CD4-positive, alpha-beta T cell (primary cell): ENCODE measurements around the gene PLXNB2. TPM values are rescaled to one million over a fixed set of nuclear protein-coding genes. Genes with fewer than 3 reads are reported as not detected.

Source experiments
- ATAC-seq: fragments of 200-7000 bp; cut with Tn5 transposase; one replicate; pipeline ENCODE4 v1.10.0; 2022; ENCODE audit warnings: mild to moderate bottlenecking; ENCODE audit not compliant: poor library complexity
- CTCF ChIA-PET: fragments of 350-600 bp; sonication (Branson Sonifier 250); formaldehyde crosslinking; loops from one replicate; lab custom pipeline; 2021; ENCODE audit warnings: antibody characterized with exemption, inconsistent platforms; lab: Charles Lee
- POLR2A ChIA-PET: fragments of 350-600 bp; sonication (Branson Sonifier 250); formaldehyde crosslinking; loops from one replicate; lab custom pipeline; 2021; ENCODE audit warnings: antibody characterized with exemption, inconsistent platforms; lab: Charles Lee
- DNase-seq, 14 experiments: peaks; one replicate each; pipeline ENCODE4 v3.0.0-alpha.2; 2013 to 2020; ENCODE audit warnings: mixed read lengths in 2 of 14
- H3K27ac ChIP-seq, 2 donors: one replicate each; pipeline versions ENCODE4 v1.5.1 to v1.7.0; 2013; ENCODE audit warnings: low read length in 2 of 2, low read depth in 1 of 2, mild to moderate bottlenecking in 1 of 2
- H3K27me3 ChIP-seq, 2 experiments: 1 replicate in 1 of 2; 2 replicates in 1 of 2; pipeline versions ENCODE4 v1.6.1 to v1.7.0; 2013; ENCODE audit warnings: low read length in 2 of 2, control low read depth in 1 of 2, mild to moderate bottlenecking in 1 of 2, moderate library complexity in 1 of 2; ENCODE audit not compliant: insufficient read depth in 2 of 2, control insufficient read depth in 1 of 2
- H3K36me3 ChIP-seq: one replicate; pipeline ENCODE4 v1.6.1; 2013; ENCODE audit warnings: low read length, control low read depth; ENCODE audit not compliant: insufficient read depth
- H3K4me1 ChIP-seq: one replicate; pipeline ENCODE4 v1.6.1; 2013; ENCODE audit warnings: low read length, control low read depth; ENCODE audit not compliant: insufficient read depth
- H3K4me3 ChIP-seq: one replicate; pipeline ENCODE4 v1.5.1; 2013; ENCODE audit warnings: mild to moderate bottlenecking, low read length, moderate library complexity
- H3K9me3 ChIP-seq, 2 experiments: 1 replicate in 1 of 2; 2 replicates in 1 of 2; pipeline versions ENCODE4 v1.6.1 to v1.7.0; 2013; ENCODE audit warnings: low read length in 2 of 2, mild to moderate bottlenecking in 2 of 2, control low read depth in 1 of 2, moderate library complexity in 1 of 2; ENCODE audit not compliant: control insufficient read depth in 1 of 2, insufficient read depth in 1 of 2
- H3K27ac Mint-ChIP-seq: one replicate; pipeline ENCODE4 v1.8.0; 2020; ENCODE audit warnings: mixed read lengths
- H3K27me3 Mint-ChIP-seq: one replicate; pipeline ENCODE4 v1.8.0; 2021; ENCODE audit warnings: mixed read lengths
- H3K36me3 Mint-ChIP-seq: one replicate; pipeline ENCODE4 v1.8.0; 2021; ENCODE audit warnings: low read depth, mixed read lengths
- H3K4me1 Mint-ChIP-seq: one replicate; pipeline ENCODE4 v1.8.0; 2021; ENCODE audit warnings: low read depth, mixed read lengths
- H3K4me3 Mint-ChIP-seq: one replicate; pipeline ENCODE4 v1.8.0; 2020; ENCODE audit warnings: mild to moderate bottlenecking, mixed read lengths
- H3K9me3 Mint-ChIP-seq: one replicate; pipeline ENCODE4 v1.8.0; 2020; ENCODE audit warnings: mixed read lengths
- CTCF ChIP-seq: fragments of 200-600 bp; IDR thresholded peaks from one replicate; pipeline ENCODE4 v1.8.0; 2022; ENCODE audit warnings: antibody characterized with exemption, mild to moderate bottlenecking
- intact Hi-C, 2 experiments: fragments of 100-400 bp; cut with DNase I in 1 of 2; cut with micrococcal nuclease in 1 of 2; formaldehyde crosslinking; loops; one replicate each; pipeline versions ENCODE4 v1.15.1 to v1.9.0; 2023 to 2025; cut with DNase I, micrococcal nuclease
- total RNA-seq, 174 experiments: library from RNA in 2 of 174; stranded (reverse) in 2 of 174; gene quantifications; one replicate each; pipeline ENCODE4 v1.2.3 and lab custom pipeline; 2021 to 2026

PLXNB2 gene
- total RNA-seq, 2 experiments from 2014 or later = 2.8 to 3.9 TPM

- Mint-ChIP-seq H3K9me3 (no peaks in the 10 kb centered on the region), H3K36me3 (peaks cover 65% of the 10 kb centered on the region), H3K4me1 (peaks cover 4% of the 10 kb centered on the region), H3K4me3 (no peak overlapping the region), H3K27ac (no peak overlapping the region), H3K27me3 (no peaks in the 10 kb centered on the region)
- Histone ChIP-seq H3K36me3 (peaks cover 66% of the 10 kb centered on the region), H3K9me3 (no peaks in the 10 kb centered on the region), H3K4me3 (no peak overlapping the region), H3K27ac (no peak overlapping the region), H3K4me1 (no peaks in the 10 kb centered on the region), H3K27me3 (no peaks in the 10 kb centered on the region)
- ChIA-PET POLR2A (no interaction called here), CTCF (no interaction called here)
- intact Hi-C loops = no loop called here
- no peak for TF ChIP-seq CTCF
- ATAC-seq (no peak), DNase-seq (peak in 1 of 14 experiments; percentile 22)
These were observed 81.2 kb downstream of the PLXNB2 start for GRCh38 chr22:50226063-50226874.

GRCh38 chr22:50225200-50225969 is 82.1 kb downstream of the PLXNB2 start:
- Histone ChIP-seq H3K27ac (no peak overlapping the region), H3K4me1 (no peaks in the 10 kb centered on the region), H3K36me3 (peaks cover 75% of the 10 kb centered on the region), H3K4me3 (no peak overlapping the region), H3K27me3 (no peaks in the 10 kb centered on the region), H3K9me3 (no peaks in the 10 kb centered on the region)
- no peaks in the 10 kb centered on the region for H3K27me3 Mint-ChIP-seq
- TF ChIP-seq CTCF = no peak
- peak in 1 of 14 experiments; percentile 21 for DNase-seq
- H3K4me3 Mint-ChIP-seq = no peak overlapping the region
- ATAC-seq = no peak
- H3K4me1 Mint-ChIP-seq = peaks cover 4% of the 10 kb centered on the region
- no peaks in the 10 kb centered on the region for H3K9me3 Mint-ChIP-seq
- peaks cover 72% of the 10 kb centered on the region for H3K36me3 Mint-ChIP-seq
- H3K27ac Mint-ChIP-seq = no peak overlapping the region
- POLR2A ChIA-PET = no interaction called here
- intact Hi-C loops = no loop called here
- CTCF ChIA-PET = no interaction called here

Other genes with a start within 250 kb of the PLXNB2 start
- not detected for gene TTLL8, start 249.3 kb downstream of the PLXNB2 start, total RNA-seq
- under 1 TPM in 1 of 2 experiments, not detected in 1; 0.16 TPM for gene MLC1, start 222.2 kb downstream of the PLXNB2 start, total RNA-seq
- not detected for gene MOV10L1, start 217.6 kb downstream of the PLXNB2 start, total RNA-seq
- under 1 TPM; 0.11 to 0.16 TPM for gene PANX2, start 136.9 kb downstream of the PLXNB2 start, total RNA-seq
- gene TRABD, start 121.7 kb downstream of the PLXNB2 start, total RNA-seq = 100 to 1,000 TPM; 184 to 193 TPM
- gene SELENOO, start 106.6 kb downstream of the PLXNB2 start, total RNA-seq = 10 to 100 TPM; 26.0 to 26.1 TPM
- 100 to 1,000 TPM; 124 to 126 TPM for gene TUBGCP6, start 62.6 kb downstream of the PLXNB2 start, total RNA-seq
- gene HDAC10, start 56.4 kb downstream of the PLXNB2 start, total RNA-seq = 10 to 100 TPM; 87.3 to 88.7 TPM
- gene MAPK12, start 46.0 kb downstream of the PLXNB2 start, total RNA-seq = 1 to 10 TPM; 1.2 to 1.3 TPM
- gene MAPK11, start 37.3 kb downstream of the PLXNB2 start, total RNA-seq = 1 to 10 TPM; 4.2 to 4.9 TPM
- gene DENND6B, start 19.4 kb upstream of the PLXNB2 start, total RNA-seq = 1 to 10 TPM; 1.8 to 1.9 TPM
- gene PPP6R2, start 35.7 kb upstream of the PLXNB2 start, total RNA-seq = 10 to 100 TPM; 47.1 to 48.0 TPM
- 100 to 1,000 TPM; 220 to 227 TPM for gene SBF1, start 167.4 kb upstream of the PLXNB2 start, total RNA-seq
- 1 to 10 TPM; 1.1 to 1.6 TPM for gene ADM2, start 173.9 kb upstream of the PLXNB2 start, total RNA-seq
- gene MIOX, start 179.2 kb upstream of the PLXNB2 start, total RNA-seq = not detected
- gene LMF2, start 200.1 kb upstream of the PLXNB2 start, total RNA-seq = 100 to 1,000 TPM; 107 to 114 TPM
- gene NCAPH2, start 200.6 kb upstream of the PLXNB2 start, total RNA-seq = 100 to 1,000 TPM; 184 to 185 TPM
- 1 to 10 TPM in 1 of 2 experiments, under 1 TPM in 1; 0.61 to 5.6 TPM for gene SCO2, start 218.0 kb upstream of the PLXNB2 start, total RNA-seq
- 10 to 100 TPM in 1 of 2 experiments, 1 to 10 TPM in 1; 9.9 to 10.0 TPM for gene TYMP, start 222.4 kb upstream of the PLXNB2 start, total RNA-seq
- gene KLHDC7B, start 238.3 kb upstream of the PLXNB2 start, total RNA-seq = 1 to 10 TPM; 2.3 TPM